Activated CD4-positive, alpha-beta T cell treated with anti-CD3 and anti-CD28 coated beads, Interleukin-2, Interleukin-4, amounts not matched to agents 100 ng/mL and 50 ng/mL, durations not matched to agents 16 hours and 8 hours (primary cell): Measurements from ENCODE around the gene LTB.

Source experiments
- DNase-seq: peaks from one replicate; pipeline ENCODE4 v3.0.0-alpha.2; 2020; ENCODE audit warnings: low spot score

LTB gene

DNA sequence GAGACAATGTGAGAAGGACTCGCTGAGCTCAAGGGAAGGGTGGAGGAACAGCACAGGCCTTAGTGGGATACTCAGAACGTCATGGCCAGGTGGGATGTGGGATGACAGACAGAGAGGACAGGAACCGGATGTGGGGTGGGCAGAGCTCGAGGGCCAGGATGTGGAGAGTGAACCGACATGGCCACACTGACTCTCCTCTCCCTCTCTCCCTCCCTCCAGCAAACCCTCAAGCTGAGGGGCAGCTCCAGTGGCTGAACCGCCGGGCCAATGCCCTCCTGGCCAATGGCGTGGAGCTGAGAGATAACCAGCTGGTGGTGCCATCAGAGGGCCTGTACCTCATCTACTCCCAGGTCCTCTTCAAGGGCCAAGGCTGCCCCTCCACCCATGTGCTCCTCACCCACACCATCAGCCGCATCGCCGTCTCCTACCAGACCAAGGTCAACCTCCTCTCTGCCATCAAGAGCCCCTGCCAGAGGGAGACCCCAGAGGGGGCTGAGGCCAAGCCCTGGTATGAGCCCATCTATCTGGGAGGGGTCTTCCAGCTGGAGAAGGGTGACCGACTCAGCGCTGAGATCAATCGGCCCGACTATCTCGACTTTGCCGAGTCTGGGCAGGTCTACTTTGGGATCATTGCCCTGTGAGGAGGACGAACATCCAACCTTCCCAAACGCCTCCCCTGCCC, 5.2 kb downstream of the LTB start:
- peak; percentile 79 for DNase-seq

DNA sequence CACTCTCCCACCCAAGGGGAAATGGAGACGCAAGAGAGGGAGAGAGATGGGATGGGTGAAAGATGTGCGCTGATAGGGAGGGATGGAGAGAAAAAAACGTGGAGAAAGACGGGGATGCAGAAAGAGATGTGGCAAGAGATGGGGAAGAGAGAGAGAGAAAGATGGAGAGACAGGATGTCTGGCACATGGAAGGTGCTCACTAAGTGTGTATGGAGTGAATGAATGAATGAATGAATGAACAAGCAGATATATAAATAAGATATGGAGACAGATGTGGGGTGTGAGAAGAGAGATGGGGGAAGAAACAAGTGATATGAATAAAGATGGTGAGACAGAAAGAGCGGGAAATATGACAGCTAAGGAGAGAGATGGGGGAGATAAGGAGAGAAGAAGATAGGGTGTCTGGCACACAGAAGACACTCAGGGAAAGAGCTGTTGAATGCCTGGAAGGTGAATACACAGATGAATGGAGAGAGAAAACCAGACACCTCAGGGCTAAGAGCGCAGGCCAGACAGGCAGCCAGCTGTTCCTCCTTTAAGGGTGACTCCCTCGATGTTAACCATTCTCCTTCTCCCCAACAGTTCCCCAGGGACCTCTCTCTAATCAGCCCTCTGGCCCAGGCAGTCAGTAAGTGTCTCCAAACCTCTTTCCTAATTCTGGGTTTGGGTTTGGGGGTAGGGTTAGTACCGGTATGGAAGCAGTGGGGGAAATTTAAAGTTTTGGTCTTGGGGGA, 6.1 kb downstream of the LTB start:
- no peak for DNase-seq

DNA sequence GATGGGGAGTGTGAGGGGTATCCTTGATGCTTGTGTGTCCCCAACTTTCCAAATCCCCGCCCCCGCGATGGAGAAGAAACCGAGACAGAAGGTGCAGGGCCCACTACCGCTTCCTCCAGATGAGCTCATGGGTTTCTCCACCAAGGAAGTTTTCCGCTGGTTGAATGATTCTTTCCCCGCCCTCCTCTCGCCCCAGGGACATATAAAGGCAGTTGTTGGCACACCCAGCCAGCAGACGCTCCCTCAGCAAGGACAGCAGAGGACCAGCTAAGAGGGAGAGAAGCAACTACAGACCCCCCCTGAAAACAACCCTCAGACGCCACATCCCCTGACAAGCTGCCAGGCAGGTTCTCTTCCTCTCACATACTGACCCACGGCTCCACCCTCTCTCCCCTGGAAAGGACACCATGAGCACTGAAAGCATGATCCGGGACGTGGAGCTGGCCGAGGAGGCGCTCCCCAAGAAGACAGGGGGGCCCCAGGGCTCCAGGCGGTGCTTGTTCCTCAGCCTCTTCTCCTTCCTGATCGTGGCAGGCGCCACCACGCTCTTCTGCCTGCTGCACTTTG, 6.8 kb downstream of the LTB start, which contains the start of gene TNF:
Gene TNF, plus strand, starts transcription at position 231 of the 567 bp plus-strand sequence. Its CDS starts 177 bp downstream, at position 408.
- peak; percentile 95 for DNase-seq

DNA sequence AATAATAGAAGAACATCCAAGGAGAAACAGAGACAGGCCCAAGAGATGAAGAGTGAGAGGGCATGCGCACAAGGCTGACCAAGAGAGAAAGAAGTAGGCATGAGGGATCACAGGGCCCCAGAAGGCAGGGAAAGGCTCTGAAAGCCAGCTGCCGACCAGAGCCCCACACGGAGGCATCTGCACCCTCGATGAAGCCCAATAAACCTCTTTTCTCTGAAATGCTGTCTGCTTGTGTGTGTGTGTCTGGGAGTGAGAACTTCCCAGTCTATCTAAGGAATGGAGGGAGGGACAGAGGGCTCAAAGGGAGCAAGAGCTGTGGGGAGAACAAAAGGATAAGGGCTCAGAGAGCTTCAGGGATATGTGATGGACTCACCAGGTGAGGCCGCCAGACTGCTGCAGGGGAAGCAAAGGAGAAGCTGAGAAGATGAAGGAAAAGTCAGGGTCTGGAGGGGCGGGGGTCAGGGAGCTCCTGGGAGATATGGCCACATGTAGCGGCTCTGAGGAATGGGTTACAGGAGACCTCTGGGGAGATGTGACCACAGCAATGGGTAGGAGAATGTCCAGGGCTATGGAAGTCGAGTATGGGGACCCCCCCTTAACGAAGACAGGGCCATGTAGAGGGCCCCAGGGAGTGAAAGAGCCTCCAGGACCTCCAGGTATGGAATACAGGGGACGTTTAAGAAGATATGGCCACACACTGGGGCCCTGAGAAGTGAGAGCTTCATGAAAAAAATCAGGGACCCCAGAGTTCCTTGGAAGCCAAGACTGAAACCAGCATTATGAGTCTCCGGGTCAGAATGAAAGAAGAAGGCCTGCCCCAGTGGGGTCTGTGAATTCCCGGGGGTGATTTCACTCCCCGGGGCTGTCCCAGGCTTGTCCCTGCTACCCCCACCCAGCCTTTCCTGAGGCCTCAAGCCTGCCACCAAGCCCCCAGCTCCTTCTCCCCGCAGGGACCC, 7.8 kb downstream of the LTB start:
- DNase-seq = peak; percentile 59

DNA sequence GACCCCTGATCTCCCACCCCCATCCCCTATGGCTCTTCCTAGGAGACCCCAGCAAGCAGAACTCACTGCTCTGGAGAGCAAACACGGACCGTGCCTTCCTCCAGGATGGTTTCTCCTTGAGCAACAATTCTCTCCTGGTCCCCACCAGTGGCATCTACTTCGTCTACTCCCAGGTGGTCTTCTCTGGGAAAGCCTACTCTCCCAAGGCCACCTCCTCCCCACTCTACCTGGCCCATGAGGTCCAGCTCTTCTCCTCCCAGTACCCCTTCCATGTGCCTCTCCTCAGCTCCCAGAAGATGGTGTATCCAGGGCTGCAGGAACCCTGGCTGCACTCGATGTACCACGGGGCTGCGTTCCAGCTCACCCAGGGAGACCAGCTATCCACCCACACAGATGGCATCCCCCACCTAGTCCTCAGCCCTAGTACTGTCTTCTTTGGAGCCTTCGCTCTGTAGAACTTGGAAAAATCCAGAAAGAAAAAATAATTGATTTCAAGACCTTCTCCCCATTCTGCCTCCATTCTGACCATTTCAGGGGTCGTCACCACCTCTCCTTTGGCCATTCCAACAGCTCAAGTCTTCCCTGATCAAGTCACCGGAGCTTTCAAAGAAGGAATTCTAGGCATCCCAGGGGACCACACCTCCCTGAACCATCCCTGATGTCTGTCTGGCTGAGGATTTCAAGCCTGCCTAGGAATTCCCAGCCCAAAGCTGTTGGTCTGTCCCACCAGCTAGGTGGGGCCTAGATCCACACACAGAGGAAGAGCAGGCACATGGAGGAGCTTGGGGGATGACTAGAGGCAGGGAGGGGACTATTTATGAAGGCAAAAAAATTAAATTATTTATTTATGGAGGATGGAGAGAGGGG, 8.8 kb downstream of the LTB start:
- DNase-seq = no peak

DNA sequence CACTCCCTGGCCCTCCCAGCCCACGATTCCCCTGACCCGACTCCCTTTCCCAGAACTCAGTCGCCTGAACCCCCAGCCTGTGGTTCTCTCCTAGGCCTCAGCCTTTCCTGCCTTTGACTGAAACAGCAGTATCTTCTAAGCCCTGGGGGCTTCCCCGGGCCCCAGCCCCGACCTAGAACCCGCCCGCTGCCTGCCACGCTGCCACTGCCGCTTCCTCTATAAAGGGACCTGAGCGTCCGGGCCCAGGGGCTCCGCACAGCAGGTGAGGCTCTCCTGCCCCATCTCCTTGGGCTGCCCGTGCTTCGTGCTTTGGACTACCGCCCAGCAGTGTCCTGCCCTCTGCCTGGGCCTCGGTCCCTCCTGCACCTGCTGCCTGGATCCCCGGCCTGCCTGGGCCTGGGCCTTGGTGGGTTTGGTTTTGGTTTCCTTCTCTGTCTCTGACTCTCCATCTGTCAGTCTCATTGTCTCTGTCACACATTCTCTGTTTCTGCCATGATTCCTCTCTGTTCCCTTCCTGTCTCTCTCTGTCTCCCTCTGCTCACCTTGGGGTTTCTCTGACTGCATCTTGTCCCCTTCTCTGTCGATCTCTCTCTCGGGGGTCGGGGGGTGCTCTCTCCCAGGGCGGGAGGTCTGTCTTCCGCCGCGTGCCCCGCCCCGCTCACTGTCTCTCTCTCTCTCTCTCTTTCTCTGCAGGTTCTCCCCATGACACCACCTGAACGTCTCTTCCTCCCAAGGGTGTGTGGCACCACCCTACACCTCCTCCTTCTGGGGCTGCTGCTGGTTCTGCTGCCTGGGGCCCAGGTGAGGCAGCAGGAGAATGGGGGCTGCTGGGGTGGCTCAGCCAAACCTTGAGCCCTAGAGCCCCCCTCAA, 9.9 kb downstream of the LTB start, which contains the start of gene LTA:
Gene LTA, plus strand, starts transcription at position 249 of the 871 bp plus-strand sequence. Its CDS starts 454 bp downstream, at position 703.
- DNase-seq = peak; percentile 86

DNA sequence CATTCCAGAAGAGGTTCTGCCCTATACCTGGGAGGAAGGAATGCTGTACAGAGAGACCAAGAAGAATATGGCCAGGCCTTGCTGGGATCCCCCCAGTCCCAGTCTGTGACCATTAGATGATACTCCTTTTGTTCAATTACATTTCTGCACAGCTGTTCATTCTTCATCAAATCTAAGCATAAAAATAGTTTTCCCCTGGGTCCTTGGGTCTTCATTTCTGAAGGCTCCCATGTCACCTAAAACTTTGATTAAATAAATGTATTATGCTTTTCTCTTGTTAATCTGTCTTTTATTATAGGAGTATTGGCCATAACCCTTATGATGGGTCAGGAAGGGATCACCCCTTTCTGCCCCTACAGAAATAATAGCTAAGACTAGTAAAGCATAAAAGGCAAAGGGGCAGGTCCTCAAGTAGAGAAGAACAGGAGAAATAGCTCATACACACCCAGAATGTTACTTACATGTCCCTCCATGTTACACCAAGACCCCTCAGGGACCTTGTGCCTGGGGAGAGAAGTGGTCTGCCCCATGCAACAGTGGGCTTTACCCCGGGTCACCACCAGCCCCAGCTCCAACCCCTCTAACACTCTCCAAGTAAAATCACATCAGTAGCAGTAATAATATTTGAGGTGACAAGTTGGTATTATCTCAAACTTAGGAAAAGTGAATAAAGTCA, 12.2 kb downstream of the LTB start:
- no peak for DNase-seq

DNA sequence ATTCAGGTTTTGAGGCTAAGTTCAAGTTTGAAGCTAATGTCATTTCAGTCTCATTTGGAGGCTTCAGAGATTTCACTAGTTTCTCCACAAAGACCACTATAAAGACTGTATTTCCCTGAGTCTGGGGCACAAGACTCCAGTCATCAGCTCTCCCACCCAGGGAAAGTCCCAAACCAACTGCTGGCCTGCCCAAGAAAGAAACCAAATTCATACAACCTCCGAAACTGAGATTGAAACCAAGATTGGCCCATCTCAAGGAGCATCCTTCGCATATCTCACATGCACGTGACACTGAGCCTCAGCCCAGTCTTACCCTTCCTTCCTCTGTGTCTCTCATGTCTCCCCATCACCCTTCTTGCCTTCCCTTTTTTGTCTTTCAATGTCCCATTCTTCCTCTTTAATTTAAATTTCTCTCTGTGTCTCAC, 13.7 kb downstream of the LTB start:
- peak; percentile 95 for DNase-seq

DNA sequence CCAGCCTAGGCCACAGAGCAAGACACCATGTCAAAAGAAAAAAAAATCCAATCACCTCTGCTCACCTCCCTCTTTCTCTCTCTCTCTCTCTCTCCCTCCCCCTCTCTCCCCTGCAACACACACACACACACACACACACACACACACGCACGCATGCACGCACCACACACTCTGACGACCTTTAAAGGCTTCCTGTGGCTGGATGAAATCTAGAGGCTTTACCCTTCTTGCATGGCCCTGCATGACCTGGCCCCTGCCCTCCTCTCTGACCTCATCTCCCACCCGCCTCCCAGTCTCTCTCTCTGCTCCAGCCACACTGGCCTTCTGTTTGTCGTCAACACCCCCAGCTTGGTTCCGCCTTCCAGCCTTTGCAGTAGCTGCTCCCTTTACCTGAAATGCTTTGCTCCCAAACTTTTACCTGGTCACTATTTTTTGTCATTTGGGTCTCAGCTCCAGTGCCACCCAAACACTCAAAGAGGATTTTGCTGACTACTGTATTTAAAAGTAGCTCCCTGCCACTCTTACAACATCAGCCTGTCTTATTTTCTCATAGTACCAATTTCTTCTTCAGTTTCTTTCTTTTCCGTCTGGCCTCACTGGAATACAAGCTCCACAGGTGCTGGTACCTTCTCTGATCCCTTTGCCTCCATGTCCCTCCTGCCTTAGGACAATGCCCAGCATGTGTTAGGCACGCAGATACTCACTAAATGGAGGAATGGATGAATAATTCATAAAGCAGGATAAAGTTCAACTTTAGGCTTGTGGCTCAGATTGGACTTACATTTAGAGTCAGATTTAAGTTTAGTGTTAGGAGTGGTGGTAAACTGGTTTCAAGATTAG, 14.5 kb downstream of the LTB start:
- no peak for DNase-seq

DNA sequence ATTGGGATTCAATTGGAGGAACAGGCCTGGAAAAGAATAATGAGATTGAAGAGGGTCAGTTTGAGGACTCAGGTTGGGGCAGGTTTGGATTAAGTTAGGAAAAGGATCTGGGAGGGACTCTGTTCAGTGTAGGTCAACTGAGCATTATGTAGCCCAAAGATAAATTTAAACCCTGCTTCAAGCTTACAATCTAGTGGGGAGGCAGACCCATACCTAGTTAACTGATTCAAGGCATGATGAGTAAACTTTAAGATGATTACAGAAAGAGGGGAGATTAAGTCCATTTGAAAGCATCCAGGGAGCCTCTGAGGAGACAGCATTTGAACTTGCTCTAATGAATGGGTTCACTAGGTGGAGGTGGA, 21.5 kb downstream of the LTB start:
- no peak for DNase-seq

DNA sequence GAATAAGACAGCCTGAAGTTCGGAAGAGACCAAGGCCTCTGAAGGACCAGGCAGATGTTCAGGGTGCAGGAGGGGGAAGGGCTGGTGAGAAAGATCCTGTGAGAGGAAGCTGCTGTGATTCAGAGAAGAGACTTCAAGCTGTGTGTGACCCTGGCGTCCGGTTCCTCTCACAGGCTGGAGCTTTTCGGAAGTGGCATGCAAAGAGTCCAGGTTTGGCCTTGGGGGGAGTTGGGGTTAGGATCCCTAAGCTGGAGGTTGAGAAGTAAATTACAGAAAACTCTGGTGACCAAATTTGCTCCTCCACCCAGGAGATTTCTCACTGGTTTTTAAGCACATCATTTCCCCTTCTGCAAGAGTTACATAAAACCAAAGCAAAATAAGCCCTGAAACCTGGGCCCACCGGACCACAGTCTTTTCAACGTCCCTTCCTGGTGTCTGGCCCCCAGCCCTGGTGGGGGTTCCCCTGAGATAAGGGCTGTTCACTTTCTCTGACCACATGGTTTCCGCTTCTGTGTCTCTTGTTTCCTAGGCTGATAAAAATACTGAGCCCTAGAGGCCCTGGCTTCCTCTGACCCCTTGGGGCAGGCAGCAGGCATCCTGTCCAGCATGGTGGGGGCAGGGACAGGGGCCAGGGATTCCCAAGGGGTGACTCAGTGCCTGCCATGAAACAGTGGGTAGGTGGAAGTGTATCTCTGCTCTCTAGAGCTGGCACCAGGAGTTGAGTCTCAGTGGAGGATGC, 22.1 kb downstream of the LTB start:
- peak; percentile 83 for DNase-seq

DNA sequence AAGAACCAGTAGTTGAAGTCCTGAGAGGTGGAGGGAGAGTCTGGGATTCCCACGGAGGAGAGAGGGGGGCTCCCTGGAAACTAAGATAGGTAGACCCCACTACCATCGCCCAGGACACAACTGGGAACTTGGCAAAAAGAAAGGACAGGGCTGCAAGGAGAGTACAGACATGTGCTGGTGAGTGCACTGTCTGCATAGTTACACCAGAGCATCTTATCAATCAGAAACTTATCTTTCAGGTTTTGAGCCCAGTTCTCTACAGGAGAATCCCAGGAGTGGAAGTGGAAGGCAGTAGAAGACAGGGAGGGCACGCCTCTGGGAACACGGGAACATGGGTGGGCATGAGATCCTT, 22.6 kb downstream of the LTB start:
- DNase-seq = no peak

DNA sequence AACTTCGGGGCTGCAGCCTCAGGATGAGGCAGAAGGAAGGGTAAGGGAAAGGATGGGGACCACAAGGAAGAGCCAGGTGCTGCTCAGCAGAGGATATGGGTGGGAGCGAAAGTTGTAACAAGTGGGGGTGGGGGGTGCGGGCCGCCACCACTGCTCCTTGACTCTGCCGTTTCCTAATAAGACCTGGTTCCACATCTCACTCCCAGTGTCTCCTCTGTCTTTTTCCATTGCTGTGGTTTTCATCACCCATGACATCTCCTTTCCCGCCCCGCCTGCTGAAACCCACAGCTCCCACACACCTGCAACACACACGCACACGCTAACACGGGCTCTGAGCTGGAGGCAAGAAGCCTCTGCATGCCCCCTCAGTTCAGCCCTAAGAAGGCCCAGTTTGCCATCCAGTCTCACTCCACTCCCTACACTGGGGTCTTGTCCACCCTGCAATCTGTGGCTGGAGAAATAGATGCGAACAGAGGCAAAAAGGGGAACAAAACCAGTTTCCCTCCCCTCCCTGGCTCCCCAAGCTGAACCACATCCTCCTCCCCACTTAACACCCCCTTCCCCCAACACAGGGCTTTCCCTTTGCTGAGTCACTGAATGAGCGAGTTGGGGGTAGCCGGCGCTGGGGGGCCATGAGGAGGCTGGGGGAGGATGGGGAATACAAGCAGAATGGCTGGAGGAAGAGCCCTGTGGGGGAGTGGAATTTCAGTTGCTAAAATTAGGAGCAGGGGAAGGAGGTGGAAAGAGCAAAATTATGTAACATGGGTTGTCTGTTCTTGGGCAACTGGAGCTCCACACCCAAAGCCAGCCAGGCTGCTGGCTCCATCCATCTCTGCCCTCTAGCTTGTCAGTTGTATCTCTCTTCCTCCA, 23.4 kb downstream of the LTB start:
- peak; percentile 72 for DNase-seq

DNA sequence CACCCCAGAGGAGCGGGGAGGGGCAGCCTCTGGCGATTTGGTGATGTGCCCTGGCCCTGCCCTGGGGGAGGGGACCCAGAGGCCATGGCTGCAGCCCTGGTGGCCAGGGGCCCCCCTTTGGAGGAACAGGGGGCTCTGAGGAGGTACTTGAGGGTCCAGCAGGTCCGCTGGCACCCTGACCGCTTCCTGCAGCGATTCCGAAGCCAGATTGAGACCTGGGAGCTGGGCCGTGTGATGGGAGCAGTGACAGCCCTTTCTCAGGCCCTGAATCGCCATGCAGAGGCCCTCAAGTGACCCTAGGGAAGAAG, 24.0 kb downstream of the LTB start:
- DNase-seq = no peak

DNA sequence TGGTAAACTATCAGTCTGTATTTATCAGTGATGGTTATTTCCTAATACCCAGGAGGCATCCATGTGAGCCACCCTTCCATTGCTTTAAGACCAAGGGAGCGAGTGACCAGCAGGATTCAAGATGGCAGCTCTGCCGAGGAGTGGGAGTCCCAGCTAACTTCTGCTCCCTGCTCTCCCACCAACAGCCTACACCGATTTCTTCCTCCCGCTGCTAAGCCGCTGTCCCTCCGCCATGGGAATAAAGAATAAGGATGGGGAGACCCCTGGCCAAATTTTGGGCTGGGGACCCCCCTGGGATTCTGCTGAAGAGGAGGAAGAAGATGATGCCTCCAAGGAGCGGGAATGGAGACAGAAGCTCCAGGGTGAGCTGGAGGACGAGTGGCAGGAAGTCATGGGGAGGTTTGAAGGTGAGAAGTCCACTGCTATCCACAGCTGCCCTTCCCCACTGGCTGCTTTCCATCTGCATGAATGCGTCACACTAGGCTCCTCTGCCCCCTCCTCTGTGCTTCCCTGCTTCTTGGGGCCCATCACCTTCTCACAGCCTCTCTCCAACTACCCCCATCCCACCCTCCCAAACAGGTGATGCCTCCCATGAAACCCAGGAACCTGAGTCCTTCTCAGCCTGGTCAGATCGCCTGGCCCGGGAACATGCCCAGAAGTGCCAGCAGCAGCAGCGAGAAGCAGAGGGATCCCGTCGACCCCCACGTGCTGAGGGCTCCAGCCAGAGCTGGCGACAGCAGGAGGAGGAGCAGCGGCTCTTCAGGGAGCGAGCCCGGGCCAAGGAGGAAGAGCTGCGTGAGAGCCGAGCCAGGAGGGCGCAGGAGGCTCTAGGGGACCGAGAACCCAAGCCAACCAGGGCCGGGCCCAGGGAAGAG, 24.5 kb downstream of the LTB start:
- no peak for DNase-seq

DNA sequence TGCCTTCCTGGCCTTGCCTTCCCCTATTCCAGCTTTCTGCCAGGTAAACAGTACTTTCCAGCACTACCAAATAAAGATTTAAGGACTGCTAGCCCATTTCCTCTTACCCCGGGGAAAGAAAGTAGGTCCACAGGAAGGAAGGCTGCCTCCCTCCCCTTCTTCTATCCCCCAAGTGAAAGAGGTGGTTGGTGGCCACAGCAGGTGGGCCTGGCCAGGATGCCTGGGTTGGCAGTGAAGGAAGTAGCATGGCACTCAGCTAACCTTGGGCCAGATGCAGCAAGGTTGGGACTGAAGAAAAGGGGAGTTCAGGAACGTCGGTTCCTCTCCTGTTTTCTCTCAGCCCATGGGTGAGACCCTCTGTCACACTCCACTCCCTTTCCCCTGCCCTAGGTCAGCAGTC, 25.9 kb downstream of the LTB start:
- DNase-seq = no peak
